A549 treated with CpdA at 1 μM for 4 hours (cell line): ENCODE results near the gene TAF9. TPM values are rescaled to one million over a fixed set of nuclear protein-coding genes. Genes with fewer than 3 reads are reported as not detected.

Source experiments
- total RNA-seq: library from RNA; stranded (reverse); fragments of 200-300 nt; extraction: Qiagen RNA extraction; gene quantifications from 5 replicates; pipeline ENCODE4 v1.2.3, GENCODE V29; 2022; ENCODE audit warnings: low read depth

TAF9 gene
- total RNA-seq = 117 to 135 TPM (median 129 TPM) in 5 replicates

DNA sequence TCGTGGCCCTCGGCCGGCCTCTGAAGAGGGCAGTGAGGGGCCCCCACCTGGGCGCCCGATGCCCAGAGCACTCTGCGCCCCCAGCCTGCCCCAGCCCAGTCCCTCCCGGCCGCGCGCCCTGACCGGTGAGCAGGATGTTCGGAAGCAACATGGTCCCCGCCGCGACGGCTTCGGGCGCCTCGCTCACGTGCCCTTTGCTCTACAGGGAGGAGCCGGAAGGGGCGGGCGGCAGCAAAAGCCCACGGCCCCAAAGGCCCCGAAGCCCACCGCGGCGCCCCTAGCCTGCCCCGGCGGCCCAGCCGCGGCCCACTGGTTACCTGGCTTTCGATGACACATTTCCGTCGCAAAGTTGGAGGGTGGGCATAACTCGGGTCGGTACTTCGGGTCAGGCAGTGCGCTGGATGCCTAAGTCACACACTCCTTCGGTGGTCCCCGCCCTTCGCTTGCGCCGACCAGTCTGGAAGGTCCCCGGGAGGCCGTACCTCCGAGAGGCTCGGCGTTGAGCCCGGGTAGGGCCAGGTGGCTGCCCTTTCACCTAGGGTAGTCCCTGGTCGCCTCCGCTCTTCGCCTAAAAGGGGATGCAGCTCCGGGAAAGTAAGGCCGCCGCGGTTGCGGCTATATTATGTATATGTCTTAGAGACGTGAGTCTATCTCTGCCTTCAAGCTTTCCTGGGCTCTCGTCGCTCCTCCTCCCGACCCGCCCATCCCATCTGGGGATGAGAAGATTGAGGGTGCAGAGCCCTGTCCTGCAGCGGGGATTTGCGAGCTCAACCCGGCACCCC, at the start of gene TAF9, which contains the start of the genes AK6 and RAD17:
Gene TAF9, minus strand, starts transcription at position 181 of the 782 bp plus-strand sequence. CDS start 3,783 bp downstream, outside the sequence.
Gene AK6, minus strand, starts transcription at position 181 of the 782 bp plus-strand sequence. Its CDS starts 30 bp downstream, at position 151.
Gene RAD17, plus strand, starts transcription at position 479 of the 782 bp plus-strand sequence. CDS start 2,391 bp downstream, outside the sequence.

GRCh38 chr5:69414885-69415583, 45.7 kb upstream of the TAF9 start, which contains the start of gene MARVELD2:
Gene MARVELD2 (plus strand): TSS chr5:69415116. CDS start chr5:69419386, 4,270 bp downstream.

Other genes with a start within 250 kb of the TAF9 start
- 261 to 299 TPM (median 292 TPM) in 5 replicates for gene CCNB1, start 202.4 kb downstream of the TAF9 start, total RNA-seq
- 24.3 to 29.3 TPM (median 27.5 TPM) in 5 replicates for gene CENPH, start 179.9 kb downstream of the TAF9 start, total RNA-seq
- gene CDK7, start 134.6 kb downstream of the TAF9 start, total RNA-seq = 60.2 to 72.4 TPM (median 62.0 TPM) in 5 replicates
- gene CCDC125, start 36.7 kb downstream of the TAF9 start, total RNA-seq = 2.9 to 4.0 TPM (median 3.3 TPM) in 5 replicates
- gene AK6, start within 50 bp of the TAF9 start, total RNA-seq = 37.4 to 57.8 TPM (median 51.8 TPM) in 5 replicates
- 15.2 to 19.3 TPM (median 15.7 TPM) in 5 replicates for gene RAD17, start 298 bp upstream of the TAF9 start, total RNA-seq
- gene MARVELD2, start 45.6 kb upstream of the TAF9 start, total RNA-seq = 2.1 to 3.4 TPM (median 2.5 TPM) in 5 replicates
- 10.4 to 17.4 TPM (median 11.9 TPM) in 5 replicates for gene OCLN, start 123.3 kb upstream of the TAF9 start, total RNA-seq
- 33.0 to 37.9 TPM (median 34.4 TPM) in 5 replicates for gene GTF2H2C, start 190.7 kb upstream of the TAF9 start, total RNA-seq